Progenitor cell of endocrine pancreas (in vitro differentiated cells): ENCODE data around the gene HECW1. TPM values are rescaled to one million over a fixed set of nuclear protein-coding genes. Genes with fewer than 3 reads are reported as not detected.
"Not testable (repeated sequence)": the region's sequence is repeated elsewhere in the genome, so short reads cannot be mapped to it uniquely, and the experiment has no call there.

Source experiments
- DNase-seq: peaks from one replicate; pipeline ENCODE4 v3.0.0; 2021; ENCODE audit warnings: low spot score; ENCODE audit not compliant: unreplicated experiment
- H3K27ac Mint-ChIP-seq: 2 replicates; pipeline ENCODE4 v1.8.0; 2021; ENCODE audit warnings: mild to moderate bottlenecking, moderate library complexity, mixed read lengths
- H3K27me3 Mint-ChIP-seq: 2 replicates; pipeline ENCODE4 v1.8.0; 2021; ENCODE audit warnings: mixed read lengths
- H3K36me3 Mint-ChIP-seq: 2 replicates; pipeline ENCODE4 v1.8.0; 2022; ENCODE audit warnings: mixed read lengths; ENCODE audit not compliant: insufficient read depth
- H3K4me1 Mint-ChIP-seq: 2 replicates; pipeline ENCODE4 v1.8.0; 2021; ENCODE audit warnings: low read depth, mixed read lengths
- H3K4me3 Mint-ChIP-seq: 2 replicates; pipeline ENCODE4 v1.8.0; 2021; ENCODE audit warnings: low read depth, mild to moderate bottlenecking, moderate library complexity, mixed read lengths
- H3K9me3 Mint-ChIP-seq: 2 replicates; pipeline ENCODE4 v1.8.0; 2021; ENCODE audit warnings: low read depth, mixed read lengths
- CTCF ChIP-seq: fragments of 200-600 bp; sonication (generic); IDR thresholded peaks from one replicate; pipeline ENCODE4 v1.5.0; 2021; ENCODE audit warnings: antibody characterized with exemption, mild to moderate bottlenecking; ENCODE audit not compliant: unreplicated experiment
- total RNA-seq: library from RNA; stranded (reverse); gene quantifications from 2 replicates; pipeline ENCODE4 v1.2.1, GENCODE V29; 2021

HECW1 gene
- total RNA-seq, 1 donor from 2014 or later, result 0.50 TPM

GRCh38 chr7:43582503-43583423 is 470.3 kb downstream of the HECW1 start, which contains the start of gene STK17A:
STK17A (plus strand) TSS chr7:43583108; CDS start chr7:43583244, 136 bp downstream.
- H3K27me3 Mint-ChIP-seq, result no peaks in the 10 kb centered on the region
- peaks cover 3% of the 10 kb centered on the region for H3K9me3 Mint-ChIP-seq
- H3K4me1 Mint-ChIP-seq, result peaks cover 32% of the 10 kb centered on the region
- DNase-seq, result peak; percentile 96
- no peaks in the 10 kb centered on the region for H3K36me3 Mint-ChIP-seq
- peak within 1 kb of the TSS; percentile 95 for H3K27ac Mint-ChIP-seq
- H3K4me3 Mint-ChIP-seq, result peak within 1 kb of the TSS; percentile 81
- TF ChIP-seq CTCF, result peak; percentile 89

GRCh38 chr7:43583424-43584194 is 471.2 kb downstream of the HECW1 start:
- no peaks in the 10 kb centered on the region for H3K36me3 Mint-ChIP-seq
- H3K27me3 Mint-ChIP-seq, result no peaks in the 10 kb centered on the region
- peaks cover 3% of the 10 kb centered on the region for H3K9me3 Mint-ChIP-seq
- H3K27ac Mint-ChIP-seq, result peak overlapping the region; percentile 95
- H3K4me1 Mint-ChIP-seq, result peaks cover 37% of the 10 kb centered on the region
- TF ChIP-seq CTCF, result peak; percentile 31
- peak; percentile 55 for DNase-seq
- peak overlapping the region; percentile 81 for H3K4me3 Mint-ChIP-seq

- no peak for TF ChIP-seq CTCF
- no peak for DNase-seq
- Mint-ChIP-seq H3K27ac (peak overlapping the region; percentile 95), H3K27me3 (no peaks in the 10 kb centered on the region), H3K4me3 (peak overlapping the region; percentile 81), H3K36me3 (no peaks in the 10 kb centered on the region), H3K9me3 (peaks cover under 1% of the 10 kb centered on the region), H3K4me1 (peaks cover 41% of the 10 kb centered on the region)
Observed at GRCh38 chr7:43584195-43584586, 471.7 kb downstream of the HECW1 start.

- H3K9me3 Mint-ChIP-seq, H3K27me3 Mint-ChIP-seq, H3K36me3 Mint-ChIP-seq, DNase-seq: not testable (repeated sequence)
- Mint-ChIP-seq H3K27ac (peak overlapping the region; percentile 95), H3K4me3 (peak overlapping the region; percentile 81), H3K4me1 (peaks cover 45% of the 10 kb centered on the region)
Observed at GRCh38 chr7:43584733-43585132, 472.3 kb downstream of the HECW1 start.

- H3K27me3 Mint-ChIP-seq, result no peaks in the 10 kb centered on the region
- DNase-seq, result no peak
- H3K36me3 Mint-ChIP-seq, result no peaks in the 10 kb centered on the region
- peak overlapping the region; percentile 65 for H3K27ac Mint-ChIP-seq
- H3K9me3 Mint-ChIP-seq, result no peaks in the 10 kb centered on the region
- TF ChIP-seq CTCF, result no peak
- peaks cover 47% of the 10 kb centered on the region for H3K4me1 Mint-ChIP-seq
- H3K4me3 Mint-ChIP-seq, result peak overlapping the region; percentile 52
Observed at GRCh38 chr7:43585562-43585961, 473.1 kb downstream of the HECW1 start.
